Measurements from ENCODE around the gene VMO1.

DNA sequence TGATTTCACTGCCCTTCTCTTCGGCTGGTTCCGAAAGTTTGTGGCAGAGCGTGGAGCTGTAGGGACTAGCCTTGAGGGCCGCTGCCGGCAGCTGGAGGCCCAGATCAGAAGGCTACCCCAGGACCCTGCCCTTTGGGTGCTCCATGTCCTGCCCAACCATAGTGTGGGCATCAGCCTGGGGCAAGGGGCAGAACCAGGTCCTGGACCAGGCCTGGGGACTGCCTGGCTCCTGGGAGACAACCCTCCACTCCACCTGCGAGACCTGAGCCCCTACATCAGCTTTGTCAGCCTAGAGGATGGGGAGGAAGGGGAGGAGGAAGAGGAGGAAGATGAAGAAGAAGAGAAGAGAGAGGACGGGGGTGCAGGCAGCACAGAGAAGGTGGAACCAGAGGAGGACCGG is 45.6 kb downstream of the VMO1 start:
- TF ChIP-seq CTCF (conservative IDR thresholded peaks at IDR 0.05; ENCODE audit: low read length) (no peak), EZH2phosphoT487 (IDR thresholded peaks at IDR 0.05; ENCODE audit: borderline replicate concordance) (no peak)

Measured in Loucy (cell line).